HepG2 (cell line): ENCODE measurements around the gene URI1. TPM values are rescaled to one million over a fixed set of nuclear protein-coding genes. Genes with fewer than 3 reads are reported as not detected.

ENCODE experiments used
- ATAC-seq: fragments of 200-7000 bp; cut with Tn5 transposase; 3 replicates; pipeline ENCODE4 v1.9.1; 2020; ENCODE audit warnings: mild to moderate bottlenecking, moderate library complexity
- BruUV-seq: library from RNA; stranded (reverse); fragments of 400-500 nt; replicated peaks from 2 replicates; lab custom pipeline; 2021; lab: Mats Ljungman, UMichigan
- CTCF ChIA-PET: fragments of 300-600 bp; formaldehyde crosslinking; extraction: SDS; loops from one replicate; lab custom pipeline; 2021; ENCODE audit warnings: low total read pairs, inconsistent platforms, low intra/inter-chr PET ratio; lab: Yijun Ruan, JAX
- POLR2A ChIA-PET: fragments of 350-600 bp; sonication (Branson Sonifier 250); formaldehyde crosslinking; loops from one replicate; lab custom pipeline; 2020; ENCODE audit warnings: antibody characterized with exemption, inconsistent platforms; lab: Yijun Ruan, JAX
- DNase-seq: peaks from one replicate; pipeline ENCODE4 v3.0.0-alpha.2; 2015; ENCODE audit warnings: low spot score
- FAIRE-seq: peaks from 3 replicates; lab custom pipeline; 2011; peaks lifted over from hg19 to GRCh38; lab: Jason Lieb, UNC
- H2AFZ ChIP-seq: one replicate; pipeline ENCODE4 v1.6.1; 2011; ENCODE audit warnings: low read length, inconsistent platforms
- H3K27ac ChIP-seq: fragments of 300-600 bp; 3 replicates; pipeline ENCODE4 v1.8.0; 2011; ENCODE audit warnings: mixed run types, mild to moderate bottlenecking, mixed read lengths, low read length, inconsistent platforms; ENCODE audit not compliant: insufficient read depth; ENCODE audit errors: extremely low read length
- H3K27me3 ChIP-seq, 2 experiments: fragments of 200-600 bp in 1 of 2; 2 replicates in 1 of 2; 3 replicates in 1 of 2; pipeline versions ENCODE4 v1.6.0 to v1.8.0; 2011; ENCODE audit warnings: low read length in 2 of 2, mild to moderate bottlenecking in 2 of 2, moderate library complexity in 2 of 2, inconsistent platforms in 1 of 2; ENCODE audit not compliant: insufficient read depth in 2 of 2, control insufficient read depth in 1 of 2
- H3K36me3 ChIP-seq, 2 experiments: fragments of 200-600 bp in 1 of 2; replicated peaks in 1 of 2; 2 replicates in 1 of 2; 3 replicates in 1 of 2; pipeline versions ENCODE4 v1.5.1 to v1.8.0; 2011; ENCODE audit warnings: low read length in 2 of 2, inconsistent platforms in 1 of 2; ENCODE audit not compliant: insufficient read depth in 2 of 2, control insufficient read depth in 1 of 2
- H3K4me1 ChIP-seq: 2 replicates; pipeline ENCODE4 v1.5.1; 2012; ENCODE audit warnings: low read length, inconsistent platforms; ENCODE audit not compliant: insufficient read depth
- H3K4me2 ChIP-seq: 2 replicates; pipeline ENCODE4 v1.6.0; 2011; ENCODE audit warnings: low read depth, low read length, inconsistent platforms
- H3K4me3 ChIP-seq, 3 experiments: fragments of 200-600 bp in 1 of 3; sonication (generic), shearing (Covaris generic) in 1 of 3; replicated peaks in 1 of 3; 2 replicates each; pipeline ENCODE4 v1.5.1; 2011 to 2016; ENCODE audit warnings: low read length in 3 of 3, inconsistent platforms in 2 of 3, low read depth in 2 of 3, mild to moderate bottlenecking in 2 of 3, control low read depth in 1 of 3, mixed read lengths in 1 of 3; ENCODE audit not compliant: insufficient read depth in 1 of 3
- H3K79me2 ChIP-seq: one replicate; pipeline ENCODE4 v1.6.1; 2011; ENCODE audit warnings: low read length, inconsistent platforms; ENCODE audit not compliant: insufficient read depth
- H3K9ac ChIP-seq: 2 replicates; pipeline ENCODE4 v1.6.0; 2011; ENCODE audit warnings: mild to moderate bottlenecking, low read depth, low read length, inconsistent platforms; ENCODE audit not compliant: insufficient read depth
- H3K9me3 ChIP-seq: 2 replicates; pipeline ENCODE4 v1.5.1; 2012; ENCODE audit warnings: mild to moderate bottlenecking, low read length
- H4K20me1 ChIP-seq: 2 replicates; pipeline ENCODE4 v1.6.0; 2011; ENCODE audit warnings: inconsistent platforms, mild to moderate bottlenecking, low read length, moderate library complexity; ENCODE audit not compliant: insufficient read depth
- ARHGAP35 ChIP-seq: sonication (generic); formaldehyde crosslinking; IDR thresholded peaks from 2 replicates; pipeline ENCODE4 v1.9.0; 2022; ENCODE audit warnings: mild to moderate bottlenecking, inconsistent platforms, moderate library complexity, missing genetic modification reagents, borderline replicate concordance
- CEBPB ChIP-seq: IDR thresholded peaks from 2 replicates; pipeline ENCODE4 v1.6.1; 2011; ENCODE audit warnings: low read depth, low read length, improper control_type of control experiment, borderline replicate concordance
- CEBPG ChIP-seq: IDR thresholded peaks from 2 replicates; pipeline ENCODE4 v1.6.1; 2016
- WGBS: methylation state at CpG from one replicate; pipeline ENCODE4 v1.1.6; 2017; ENCODE audit warnings: low lambda C conversion rate; 5-methylcytosine and 5-hydroxymethylcytosine counted together
- in situ Hi-C: cut with HindIII; loops from 2 replicates; pipeline ENCODE4 v1.10.0; 2017; ENCODE audit warnings: low pct_unique_long_range_greater_than_20kb; ENCODE audit not compliant: extremely low pct_ligation_motif_present
- intact Hi-C: fragments of 100-400 bp; cut with micrococcal nuclease; formaldehyde crosslinking; loops from one replicate; pipeline ENCODE4 v1.10.0; 2022; ENCODE audit not compliant: unreplicated experiment
- polyA plus RNA-seq, 8 experiments: library from polyadenylated mRNA; depleted of rRNA in 3 of 8; stranded (reverse) in 7 of 8; unstranded in 1 of 8; fragments of >200 nt; fragmentation: Illumina TruSeq in 4 of 8; extraction: Trizol in 4 of 8; gene quantifications; 2 replicates each; pipeline versions ENCODE4 v1.2.1 to v1.2.3, GENCODE V29; 2011 to 2016; ENCODE audit warnings: low read depth in 4 of 8, missing spikeins in 1 of 8, mixed read lengths in 1 of 8; ENCODE audit not compliant: insufficient read depth in 1 of 8
- total RNA-seq, 5 experiments: library from RNA; depleted of rRNA; stranded (reverse); fragments of >200 nt; fragmentation: Illumina TruSeq; extraction: Trizol; gene quantifications; 2 replicates each; pipeline ENCODE4 v1.2.3, GENCODE V29; 2016; ENCODE audit warnings: low read depth in 1 of 5
- TF ChIP-seq, protein P1 (sequence below): sonication (generic); formaldehyde crosslinking; IDR thresholded peaks from 2 replicates; pipeline ENCODE4 v1.9.0; 2022; ENCODE audit warnings: low read depth, missing genetic modification reagents
- TF ChIP-seq, protein P2 (sequence below), 2 experiments: fragments of 450-650 bp in 1 of 2; sonication (generic) in 1 of 2; formaldehyde crosslinking; IDR thresholded peaks; 2 replicates each; pipeline versions ENCODE4 v1.5.0 to v1.8.0; 2020 to 2022; ENCODE audit warnings: mild to moderate bottlenecking in 1 of 2, missing genetic modification reagents in 1 of 2
- TF ChIP-seq, protein P3 (sequence below): sonication (generic); formaldehyde crosslinking; IDR thresholded peaks from 2 replicates; pipeline ENCODE4 v1.5.1; 2020; ENCODE audit warnings: missing genetic modification reagents, mild to moderate bottlenecking, borderline replicate concordance

The URI1 gene
- total and polyA plus RNA-seq, 2 of the 13 experiments (the other 11 are each of a cell fraction or from before 2014, with no cell fraction given): 43.6 to 67.9 TPM

DNA sequence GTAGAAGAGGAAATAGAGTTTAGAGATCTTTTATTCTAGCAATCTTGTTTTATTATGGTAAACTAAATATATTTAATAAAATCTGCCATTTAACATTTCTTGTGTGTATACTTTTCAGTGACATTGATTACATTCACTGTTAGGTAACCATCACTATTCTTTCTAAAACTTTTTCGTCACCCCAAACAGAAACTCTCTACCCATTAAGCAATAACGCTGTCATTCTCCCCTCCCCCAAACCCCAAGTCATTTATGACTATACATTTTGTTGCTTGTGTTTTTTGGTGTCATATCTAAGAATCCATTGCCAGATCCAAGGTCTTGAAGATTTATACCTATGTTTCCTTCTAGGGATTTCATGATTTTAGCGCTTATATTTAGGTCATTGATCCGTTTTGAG, 10.6 kb downstream of the URI1 start:
- TF ChIP-seq ARHGAP35: no peak
- TF ChIP-seq, protein P1, sequence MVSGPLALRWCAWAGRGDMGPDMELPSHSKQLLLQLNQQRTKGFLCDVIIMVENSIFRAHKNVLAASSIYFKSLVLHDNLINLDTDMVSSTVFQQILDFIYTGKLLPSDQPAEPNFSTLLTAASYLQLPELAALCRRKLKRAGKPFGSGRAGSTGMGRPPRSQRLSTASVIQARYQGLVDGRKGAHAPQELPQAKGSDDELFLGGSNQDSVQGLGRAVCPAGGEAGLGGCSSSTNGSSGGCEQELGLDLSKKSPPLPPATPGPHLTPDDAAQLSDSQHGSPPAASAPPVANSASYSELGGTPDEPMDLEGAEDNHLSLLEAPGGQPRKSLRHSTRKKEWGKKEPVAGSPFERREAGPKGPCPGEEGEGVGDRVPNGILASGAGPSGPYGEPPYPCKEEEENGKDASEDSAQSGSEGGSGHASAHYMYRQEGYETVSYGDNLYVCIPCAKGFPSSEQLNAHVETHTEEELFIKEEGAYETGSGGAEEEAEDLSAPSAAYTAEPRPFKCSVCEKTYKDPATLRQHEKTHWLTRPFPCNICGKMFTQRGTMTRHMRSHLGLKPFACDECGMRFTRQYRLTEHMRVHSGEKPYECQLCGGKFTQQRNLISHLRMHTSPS (CRISPR knock-in tag): no peak
- intact Hi-C loops (no loop called here), in situ Hi-C loops (no loop called here)
- no peak overlapping the region for H3K9ac ChIP-seq
- H3K4me1 ChIP-seq: peaks cover 24% of the 10 kb centered on the region
- no TSS peak for BruUV-seq
- H4K20me1 ChIP-seq: peaks cover 13% of the 10 kb centered on the region
- ChIA-PET POLR2A (no interaction called here), CTCF (no interaction called here)
- H3K4me2 ChIP-seq: no peak overlapping the region
- no peak overlapping the region for H2AFZ ChIP-seq
- no peak for ATAC-seq
- H3K27me3 ChIP-seq: no peaks in the 10 kb centered on the region; a peak in 1 of 5 replicates
- H3K36me3 ChIP-seq: peaks cover 0 to 1% of the 10 kb centered on the region in 2 experiments; a peak in 2 of 5 replicates
- 73% methylated on average over 4 of the region's 4 CpGs for WGBS
- no peaks in the 10 kb centered on the region for H3K9me3 ChIP-seq
- peaks cover 85% of the 10 kb centered on the region for H3K79me2 ChIP-seq
- DNase-seq: no peak
- no peak overlapping the region for H3K27ac ChIP-seq
- H3K4me3 ChIP-seq: no peak overlapping the region
- no peak for FAIRE-seq

DNA sequence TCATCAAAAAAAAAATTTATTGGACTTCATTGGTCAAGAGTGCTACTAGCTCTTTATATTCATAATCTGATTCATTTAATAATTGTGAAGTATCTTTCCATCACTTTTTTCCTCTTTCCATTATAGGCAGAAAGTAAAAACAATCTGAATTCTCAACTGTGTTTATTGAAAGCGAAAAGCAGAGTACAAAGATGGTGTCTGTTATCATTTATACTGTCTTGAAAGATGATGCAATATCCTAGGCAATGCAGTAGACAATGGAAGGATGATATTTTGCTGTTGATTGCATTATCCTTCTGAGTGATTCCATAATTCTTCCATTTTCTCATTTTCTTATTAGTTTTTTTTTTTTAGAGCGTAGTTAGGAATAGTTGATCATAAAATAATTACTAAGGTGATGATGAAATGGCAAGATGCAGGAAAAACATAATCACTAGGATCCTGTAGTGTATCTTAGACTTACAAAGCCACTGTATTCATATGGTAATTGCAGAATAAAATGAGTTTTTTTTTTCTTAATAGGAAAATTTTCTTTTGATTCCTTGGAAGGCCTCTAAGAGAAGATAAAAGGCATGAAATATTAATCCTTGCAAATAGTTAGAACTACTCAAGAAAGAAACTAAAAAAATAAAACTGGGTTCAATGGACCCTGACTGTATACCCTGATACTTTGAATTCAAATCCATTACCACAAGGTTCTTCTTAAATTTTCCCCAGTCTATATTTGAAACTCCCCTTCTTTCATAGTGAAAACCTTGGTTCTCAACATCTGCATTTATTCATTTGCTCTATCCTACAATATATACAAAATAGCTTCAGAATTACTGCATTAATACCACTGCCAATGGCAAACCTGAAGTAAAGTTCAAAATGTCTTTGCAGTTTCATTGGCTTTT, 11.6 kb downstream of the URI1 start:
- Histone ChIP-seq H3K9ac (no peak overlapping the region), H3K9me3 (no peaks in the 10 kb centered on the region), H3K4me2 (no peak overlapping the region), H3K79me2 (peaks cover 85% of the 10 kb centered on the region), H2AFZ (no peak overlapping the region), H3K4me3 (no peak overlapping the region), H4K20me1 (peaks cover 10% of the 10 kb centered on the region; the same call in 1 of the 2 replicates), H3K4me1 (peaks cover 15% of the 10 kb centered on the region), H3K27ac (no peak overlapping the region), H3K36me3 (peaks cover 0 to 1% of the 10 kb centered on the region in 2 experiments; a peak in 2 of 5 replicates), H3K27me3 (no peaks in the 10 kb centered on the region; a peak in 1 of 5 replicates)
- no TSS peak for BruUV-seq
- CTCF ChIA-PET: no interaction called here
- ATAC-seq (no peak), FAIRE-seq (no peak), DNase-seq (no peak)
- in situ Hi-C loops: no loop called here
- POLR2A ChIA-PET: no interaction called here
- WGBS: 100% methylated on average over 2 of the region's 2 CpGs
- TF ChIP-seq, protein P2, sequence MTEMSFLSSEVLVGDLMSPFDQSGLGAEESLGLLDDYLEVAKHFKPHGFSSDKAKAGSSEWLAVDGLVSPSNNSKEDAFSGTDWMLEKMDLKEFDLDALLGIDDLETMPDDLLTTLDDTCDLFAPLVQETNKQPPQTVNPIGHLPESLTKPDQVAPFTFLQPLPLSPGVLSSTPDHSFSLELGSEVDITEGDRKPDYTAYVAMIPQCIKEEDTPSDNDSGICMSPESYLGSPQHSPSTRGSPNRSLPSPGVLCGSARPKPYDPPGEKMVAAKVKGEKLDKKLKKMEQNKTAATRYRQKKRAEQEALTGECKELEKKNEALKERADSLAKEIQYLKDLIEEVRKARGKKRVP (CRISPR knock-in tag; IDR thresholded peaks at IDR 0.05): peak in 1 of 2 experiments; percentile 44; a peak in 1 of 4 replicates
- TF ChIP-seq, protein P3, sequence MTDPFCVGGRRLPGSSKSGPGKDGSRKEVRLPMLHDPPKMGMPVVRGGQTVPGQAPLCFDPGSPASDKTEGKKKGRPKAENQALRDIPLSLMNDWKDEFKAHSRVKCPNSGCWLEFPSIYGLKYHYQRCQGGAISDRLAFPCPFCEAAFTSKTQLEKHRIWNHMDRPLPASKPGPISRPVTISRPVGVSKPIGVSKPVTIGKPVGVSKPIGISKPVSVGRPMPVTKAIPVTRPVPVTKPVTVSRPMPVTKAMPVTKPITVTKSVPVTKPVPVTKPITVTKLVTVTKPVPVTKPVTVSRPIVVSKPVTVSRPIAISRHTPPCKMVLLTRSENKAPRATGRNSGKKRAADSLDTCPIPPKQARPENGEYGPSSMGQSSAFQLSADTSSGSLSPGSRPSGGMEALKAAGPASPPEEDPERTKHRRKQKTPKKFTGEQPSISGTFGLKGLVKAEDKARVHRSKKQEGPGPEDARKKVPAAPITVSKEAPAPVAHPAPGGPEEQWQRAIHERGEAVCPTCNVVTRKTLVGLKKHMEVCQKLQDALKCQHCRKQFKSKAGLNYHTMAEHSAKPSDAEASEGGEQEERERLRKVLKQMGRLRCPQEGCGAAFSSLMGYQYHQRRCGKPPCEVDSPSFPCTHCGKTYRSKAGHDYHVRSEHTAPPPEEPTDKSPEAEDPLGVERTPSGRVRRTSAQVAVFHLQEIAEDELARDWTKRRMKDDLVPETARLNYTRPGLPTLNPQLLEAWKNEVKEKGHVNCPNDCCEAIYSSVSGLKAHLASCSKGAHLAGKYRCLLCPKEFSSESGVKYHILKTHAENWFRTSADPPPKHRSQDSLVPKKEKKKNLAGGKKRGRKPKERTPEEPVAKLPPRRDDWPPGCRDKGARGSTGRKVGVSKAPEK (CRISPR knock-in tag): no peak
- TF ChIP-seq CEBPB (peak; percentile 65), CEBPG (CRISPR knock-in tag) (peak; percentile 46)
- intact Hi-C loops: no loop called here
